Liver (tissue), 9 donors: ENCODE results near the gene P3H2. TPM values are rescaled to one million over a fixed set of nuclear protein-coding genes. Genes with fewer than 3 reads are reported as not detected.

Experiments used
- DNase-seq: peaks from one replicate; pipeline ENCODE4 v3.0.0-alpha.2; 2017; ENCODE audit warnings: low spot score
- H3K27ac ChIP-seq, 2 donors: one replicate each; pipeline ENCODE4 v1.7.0; 2013; ENCODE audit warnings: inconsistent platforms in 2 of 2, low read length in 2 of 2, control low read depth in 1 of 2, low read depth in 1 of 2, mild to moderate bottlenecking in 1 of 2
- H3K27me3 ChIP-seq, 4 donors: one replicate each; pipeline versions ENCODE4 v1.6.1 to v1.7.0; 2013; ENCODE audit warnings: low read length in 3 of 4, inconsistent platforms in 1 of 4, mild to moderate bottlenecking in 1 of 4, moderate library complexity in 1 of 4; ENCODE audit not compliant: control insufficient read depth in 4 of 4, insufficient read depth in 4 of 4
- H3K36me3 ChIP-seq, 4 donors: one replicate each; pipeline versions ENCODE4 v1.6.1 to v1.7.0; 2013; ENCODE audit warnings: low read length in 3 of 4, mild to moderate bottlenecking in 3 of 4, low read depth in 1 of 4, moderate library complexity in 1 of 4; ENCODE audit not compliant: control insufficient read depth in 4 of 4, insufficient read depth in 3 of 4
- H3K4me1 ChIP-seq, 4 donors: one replicate each; pipeline versions ENCODE4 v1.6.1 to v1.7.0; 2013; ENCODE audit warnings: low read length in 3 of 4, mild to moderate bottlenecking in 3 of 4, moderate library complexity in 1 of 4; ENCODE audit not compliant: control insufficient read depth in 4 of 4, insufficient read depth in 4 of 4
- H3K4me3 ChIP-seq, 3 donors: one replicate each; pipeline versions ENCODE4 v1.6.1 to v1.7.0; 2013; ENCODE audit warnings: low read length in 3 of 3, control low read depth in 1 of 3, low read depth in 1 of 3, mild to moderate bottlenecking in 1 of 3
- H3K9ac ChIP-seq, 2 donors: one replicate each; pipeline ENCODE4 v1.7.0; 2013; ENCODE audit warnings: low read length in 2 of 2, mild to moderate bottlenecking in 2 of 2, moderate library complexity in 2 of 2, control low read depth in 1 of 2, low read depth in 1 of 2
- H3K9me3 ChIP-seq, 4 donors: one replicate each; pipeline versions ENCODE4 v1.6.1 to v1.7.0; 2013; ENCODE audit warnings: low read length in 3 of 4; ENCODE audit not compliant: control insufficient read depth in 4 of 4
- CTCF ChIP-seq: fragments of 150-350 bp; IDR thresholded peaks from 2 replicates; pipeline ENCODE4 v1.5.1; 2017; ENCODE audit warnings: improper control_type of control experiment, low read depth, low read length; ENCODE audit not compliant: missing input control
- FOXA2 ChIP-seq: IDR thresholded peaks from 2 replicates; pipeline ENCODE4 v1.6.1; 2016; ENCODE audit warnings: antibody characterized with exemption
- HNF4A ChIP-seq, 2 donors: conservative IDR thresholded peaks; 2 replicates each; pipeline ENCODE4 v1.6.1; 2016; ENCODE audit warnings: antibody characterized with exemption in 2 of 2, mild to moderate bottlenecking in 2 of 2
- HNF4G ChIP-seq: IDR thresholded peaks from 2 replicates; pipeline ENCODE4 v1.6.1; 2016; ENCODE audit warnings: antibody characterized with exemption
- JUND ChIP-seq, 2 donors: IDR thresholded peaks; 2 replicates each; pipeline ENCODE4 v1.6.1; 2016; ENCODE audit warnings: antibody characterized with exemption in 2 of 2
- MAX ChIP-seq: IDR thresholded peaks from 2 replicates; pipeline ENCODE4 v1.6.1; 2016; ENCODE audit warnings: antibody characterized with exemption
- REST ChIP-seq: IDR thresholded peaks from 2 replicates; pipeline ENCODE4 v1.6.1; 2016; ENCODE audit warnings: antibody characterized with exemption, mild to moderate bottlenecking
- RXRA ChIP-seq, 2 donors: IDR thresholded peaks; 2 replicates each; pipeline ENCODE4 v1.6.1; 2017 to 2018; ENCODE audit warnings: antibody characterized with exemption in 2 of 2, mild to moderate bottlenecking in 1 of 2
- SP1 ChIP-seq: IDR thresholded peaks from 2 replicates; pipeline ENCODE4 v1.6.1; 2018; ENCODE audit warnings: antibody characterized with exemption, mild to moderate bottlenecking
- TAF1 ChIP-seq: conservative IDR thresholded peaks from 2 replicates; pipeline ENCODE4 v1.6.1; 2016; ENCODE audit warnings: antibody characterized with exemption, mild to moderate bottlenecking
- ZBTB33 ChIP-seq: IDR thresholded peaks from 2 replicates; pipeline ENCODE4 v1.6.1; 2016; ENCODE audit warnings: antibody characterized with exemption
- WGBS: extraction: QIAGEN DNeasy Blood & Tissue Kit; methylation state at CpG from one replicate; pipeline ENCODE4 v1.1.7; 2013; 5-methylcytosine and 5-hydroxymethylcytosine counted together
- polyA plus RNA-seq, 2 donors: library from polyadenylated mRNA; stranded (reverse) in 1 of 2; unstranded in 1 of 2; fragments of 200-250 nt in 1 of 2; fragments of >200 nt in 1 of 2; fragmentation: Nextera tagmentation in 1 of 2; extraction: Ambion mirVana in 1 of 2; gene quantifications; one replicate each; pipeline versions ENCODE4 v1.2.1 to v1.2.3, GENCODE V29; 2013 to 2015
- total RNA-seq, 2 donors: library from RNA; depleted of rRNA; stranded (reverse); fragments of >200 nt; gene quantifications; one replicate each; pipeline ENCODE4 v1.2.3, GENCODE V29; 2014
- donor health status: healthy.
- donor health status: healthy.
- donor health status: healthy.
- donor health status: healthy.
- donor health status: healthy.

The P3H2 gene
- total and polyA plus RNA-seq, 4 donors: 1.9 to 6.9 (median 4.1) TPM

- Histone ChIP-seq H3K9ac (no peak overlapping the region), H3K27me3 (no peaks in the 10 kb centered on the region), H3K27ac (no peak overlapping the region), H3K4me3 (no peak overlapping the region), H3K36me3 (no peaks in the 10 kb centered on the region), H3K4me1 (peaks cover 0 to 11% (median 4%) of the 10 kb centered on the region in 4 donors), H3K9me3 (no peaks in the 10 kb centered on the region)
- 94% methylated on average over 6 of the region's 6 CpGs for WGBS
- TF ChIP-seq HNF4A (conservative IDR thresholded peaks at IDR 0.05): no peak
- TF ChIP-seq SP1: no peak
- no peak for DNase-seq
Observed at GRCh38 chr3:189985948-189986347, 134.7 kb downstream of the P3H2 start.

GRCh38 chr3:189983612-189984011 lies 137.1 kb downstream of the P3H2 start:
- Histone ChIP-seq H3K36me3 (no peaks in the 10 kb centered on the region), H3K9me3 (no peaks in the 10 kb centered on the region), H3K4me3 (no peak overlapping the region), H3K9ac (no peak overlapping the region), H3K4me1 (peaks cover 0 to 11% (median 4%) of the 10 kb centered on the region in 4 donors), H3K27ac (no peak overlapping the region), H3K27me3 (no peaks in the 10 kb centered on the region)
- 93% methylated on average over 3 of the region's 3 CpGs for whole genome bisulfite sequencing
- no peak for TF ChIP-seq HNF4G
- no peak for TF ChIP-seq RXRA (IDR thresholded peaks at IDR 0.05)
- TF ChIP-seq JUND (IDR thresholded peaks at IDR 0.05): no peak
- no peak for TF ChIP-seq CTCF
- no peak for TF ChIP-seq REST
- TF ChIP-seq MAX: no peak
- TF ChIP-seq SP1: no peak
- no peak for TF ChIP-seq TAF1
- TF ChIP-seq ZBTB33: no peak
- TF ChIP-seq FOXA2: no peak
- no peak for DNase-seq
